GM19397 (cell line): ENCODE data around the gene PCCA.
"Not testable (repeated sequence)": the region's sequence is repeated elsewhere in the genome, so short reads cannot be mapped to it uniquely, and the experiment has no call there.

Source experiments
- ATAC-seq: cut with Tn5 transposase; IDR thresholded peaks from one replicate; pipeline ENCODE4 v1.9.1; 2021; ENCODE audit warnings: mild to moderate bottlenecking, moderate library complexity; ENCODE audit not compliant: unreplicated experiment

Gene PCCA

GRCh38 chr13:100138859-100139491 is 50.1 kb downstream of the PCCA start:
- ATAC-seq: no peak

- ATAC-seq: no peak
Measured at GRCh38 chr13:100139817-100140216, 50.9 kb downstream of the PCCA start.

- no peak for ATAC-seq
Measured at GRCh38 chr13:100140441-100140840, 51.5 kb downstream of the PCCA start.

- not testable (repeated sequence) for ATAC-seq
Measured at GRCh38 chr13:100141461-100141961, 52.6 kb downstream of the PCCA start.

- ATAC-seq: no peak
Measured at GRCh38 chr13:100146534-100146933, 57.6 kb downstream of the PCCA start.

GRCh38 chr13:100147825-100148224 is 58.9 kb downstream of the PCCA start:
- no peak for ATAC-seq

GRCh38 chr13:100148422-100148821 is 59.5 kb downstream of the PCCA start:
- no peak for ATAC-seq

GRCh38 chr13:100149389-100149788 is 60.5 kb downstream of the PCCA start:
- ATAC-seq: no peak

- ATAC-seq: not testable (repeated sequence)
Measured at GRCh38 chr13:100150711-100151110, 61.8 kb downstream of the PCCA start.

GRCh38 chr13:100154842-100155416 is 66.0 kb downstream of the PCCA start:
- ATAC-seq: no peak

- ATAC-seq: no peak
Measured at GRCh38 chr13:100156788-100157187, 67.9 kb downstream of the PCCA start.

- ATAC-seq: no peak
Measured at GRCh38 chr13:100158569-100158968, 69.7 kb downstream of the PCCA start.

GRCh38 chr13:100159584-100159983 is 70.7 kb downstream of the PCCA start:
- ATAC-seq: no peak

GRCh38 chr13:100160450-100160849 is 71.6 kb downstream of the PCCA start:
- no peak for ATAC-seq

- ATAC-seq: no peak
Measured at GRCh38 chr13:100163375-100163774, 74.5 kb downstream of the PCCA start.

- ATAC-seq: no peak
Measured at GRCh38 chr13:100173203-100173602, 84.3 kb downstream of the PCCA start.

GRCh38 chr13:100174455-100174854 is 85.6 kb downstream of the PCCA start:
- not testable (repeated sequence) for ATAC-seq

- ATAC-seq: no peak
Measured at GRCh38 chr13:100175078-100175802, 86.3 kb downstream of the PCCA start.

- no peak for ATAC-seq
Measured at GRCh38 chr13:100175803-100176182, 86.9 kb downstream of the PCCA start.

- ATAC-seq: no peak
Measured at GRCh38 chr13:100176801-100177400, 88.0 kb downstream of the PCCA start.

GRCh38 chr13:100178309-100178708 is 89.4 kb downstream of the PCCA start:
- no peak for ATAC-seq

GRCh38 chr13:100179276-100179675 is 90.4 kb downstream of the PCCA start:
- no peak for ATAC-seq
